Esophagus muscularis mucosa (tissue), 4 donors: ENCODE results near the gene PIGU.

Source experiments
- EP300 ChIP-seq: sonication (generic); formaldehyde crosslinking; IDR thresholded peaks from one replicate; pipeline ENCODE4 v1.6.1; 2017; ENCODE audit warnings: antibody characterized with exemption
- POLR2A ChIP-seq: fragments of 450-650 bp; IDR thresholded peaks from one replicate; pipeline ENCODE4 v1.6.1; 2017; ENCODE audit warnings: antibody characterized with exemption, moderate library complexity, mild to moderate bottlenecking, low read depth
- POLR2AphosphoS5 ChIP-seq, 2 donors: sonication (generic); formaldehyde crosslinking; IDR thresholded peaks; one replicate each; pipeline ENCODE4 v1.6.1; 2017; ENCODE audit warnings: antibody characterized with exemption in 2 of 2
- TF ChIP-seq, protein P1 (sequence below), 3 experiments: fragments of 200-600 bp in 2 of 3; fragments of 450-650 bp in 1 of 3; sonication (generic) in 2 of 3; IDR thresholded peaks; one replicate each; pipeline ENCODE4 v1.5.1; 2017 to 2019; ENCODE audit warnings: antibody characterized with exemption in 3 of 3, mild to moderate bottlenecking in 2 of 3, moderate library complexity in 1 of 3

DNA sequence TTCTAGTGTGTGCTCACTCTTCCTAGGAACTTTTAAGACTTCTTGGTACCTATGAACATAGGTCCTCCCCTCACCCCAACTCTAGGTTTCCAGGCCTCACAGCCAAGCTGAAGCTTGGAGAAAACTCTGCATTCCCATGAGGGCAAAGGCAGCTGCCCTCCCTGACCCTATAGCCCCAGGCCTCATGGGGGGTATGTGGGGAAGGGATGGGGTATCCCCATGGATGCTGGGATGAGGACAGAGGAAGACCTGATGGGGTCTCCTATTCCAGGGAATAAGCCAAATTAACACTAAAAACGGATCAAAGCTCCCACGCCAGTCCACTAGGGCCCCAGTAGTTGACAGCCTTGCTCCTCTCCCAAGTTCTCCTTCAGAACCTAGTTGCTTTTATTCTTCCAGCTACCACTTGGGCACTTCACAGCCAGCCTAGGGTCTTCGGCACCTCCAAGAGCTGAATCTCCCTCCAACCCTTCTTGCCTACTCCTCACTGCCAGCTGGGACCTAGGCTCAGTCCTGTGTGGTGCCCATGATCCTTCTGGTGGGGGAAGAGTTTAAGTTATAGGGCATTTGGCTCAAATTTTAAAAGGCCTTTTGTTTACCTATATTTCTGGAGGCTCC is 35.0 kb upstream of the PIGU start:
- TF ChIP-seq, protein P1, sequence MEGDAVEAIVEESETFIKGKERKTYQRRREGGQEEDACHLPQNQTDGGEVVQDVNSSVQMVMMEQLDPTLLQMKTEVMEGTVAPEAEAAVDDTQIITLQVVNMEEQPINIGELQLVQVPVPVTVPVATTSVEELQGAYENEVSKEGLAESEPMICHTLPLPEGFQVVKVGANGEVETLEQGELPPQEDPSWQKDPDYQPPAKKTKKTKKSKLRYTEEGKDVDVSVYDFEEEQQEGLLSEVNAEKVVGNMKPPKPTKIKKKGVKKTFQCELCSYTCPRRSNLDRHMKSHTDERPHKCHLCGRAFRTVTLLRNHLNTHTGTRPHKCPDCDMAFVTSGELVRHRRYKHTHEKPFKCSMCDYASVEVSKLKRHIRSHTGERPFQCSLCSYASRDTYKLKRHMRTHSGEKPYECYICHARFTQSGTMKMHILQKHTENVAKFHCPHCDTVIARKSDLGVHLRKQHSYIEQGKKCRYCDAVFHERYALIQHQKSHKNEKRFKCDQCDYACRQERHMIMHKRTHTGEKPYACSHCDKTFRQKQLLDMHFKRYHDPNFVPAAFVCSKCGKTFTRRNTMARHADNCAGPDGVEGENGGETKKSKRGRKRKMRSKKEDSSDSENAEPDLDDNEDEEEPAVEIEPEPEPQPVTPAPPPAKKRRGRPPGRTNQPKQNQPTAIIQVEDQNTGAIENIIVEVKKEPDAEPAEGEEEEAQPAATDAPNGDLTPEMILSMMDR (IDR thresholded peaks at IDR 0.05), result no peak
- TF ChIP-seq POLR2A (no peak), POLR2AphosphoS5 (IDR thresholded peaks at IDR 0.05) (no peak), EP300 (no peak)
